Left ventricle myocardium inferior (tissue), 1 donor: ENCODE measurements around the gene RLF. TPM values are rescaled to one million over a fixed set of nuclear protein-coding genes. Genes with fewer than 3 reads are reported as not detected.

Experiments used
- DNase-seq: peaks from one replicate; pipeline ENCODE4 v3.0.0-alpha.2; 2020
- H3K27ac ChIP-seq: fragments of 200-600 bp; replicated peaks from 2 replicates; pipeline ENCODE4 v1.8.0; 2021
- H3K27me3 ChIP-seq: fragments of 200-600 bp; 2 replicates; pipeline ENCODE4 v1.8.0; 2021; ENCODE audit warnings: low read depth
- H3K36me3 ChIP-seq: fragments of 200-600 bp; 2 replicates; pipeline ENCODE4 v1.8.0; 2021
- H3K4me1 ChIP-seq: fragments of 200-600 bp; 2 replicates; pipeline ENCODE4 v1.8.0; 2021
- H3K4me3 ChIP-seq: fragments of 200-600 bp; 2 replicates; pipeline ENCODE4 v1.8.0; 2021; ENCODE audit warnings: mild to moderate bottlenecking, moderate library complexity
- H3K9me3 ChIP-seq: fragments of 200-600 bp; replicated peaks from 2 replicates; pipeline ENCODE4 v1.8.0; 2021
- intact Hi-C: fragments of 100-400 bp; cut with micrococcal nuclease; formaldehyde crosslinking; loops from one replicate; pipeline ENCODE4 v1.11.0; 2022
- long read RNA-seq: library from polyadenylated mRNA; unstranded; transcript quantifications from one replicate; pipeline ENCODE4 v2.0.0, GENCODE V29; 2021
- total RNA-seq: library from RNA; stranded (reverse); fragmentation: NEBNext Ultra II Directional; extraction: Animal tissue kit (Norgen Biotek cat#: 25700); gene quantifications from one replicate; pipeline ENCODE4 v1.2.1, GENCODE V29; 2021
- TF ChIP-seq, protein P1 (sequence below): fragments of 200-600 bp; IDR thresholded peaks from 2 replicates; pipeline ENCODE4 v1.8.0; 2021; ENCODE audit warnings: antibody characterized with exemption, mild to moderate bottlenecking, borderline replicate concordance
- donor health status: DM: no; HTN: yes; CAD: no; lungs with severe emphysema.

Gene RLF, protein sequence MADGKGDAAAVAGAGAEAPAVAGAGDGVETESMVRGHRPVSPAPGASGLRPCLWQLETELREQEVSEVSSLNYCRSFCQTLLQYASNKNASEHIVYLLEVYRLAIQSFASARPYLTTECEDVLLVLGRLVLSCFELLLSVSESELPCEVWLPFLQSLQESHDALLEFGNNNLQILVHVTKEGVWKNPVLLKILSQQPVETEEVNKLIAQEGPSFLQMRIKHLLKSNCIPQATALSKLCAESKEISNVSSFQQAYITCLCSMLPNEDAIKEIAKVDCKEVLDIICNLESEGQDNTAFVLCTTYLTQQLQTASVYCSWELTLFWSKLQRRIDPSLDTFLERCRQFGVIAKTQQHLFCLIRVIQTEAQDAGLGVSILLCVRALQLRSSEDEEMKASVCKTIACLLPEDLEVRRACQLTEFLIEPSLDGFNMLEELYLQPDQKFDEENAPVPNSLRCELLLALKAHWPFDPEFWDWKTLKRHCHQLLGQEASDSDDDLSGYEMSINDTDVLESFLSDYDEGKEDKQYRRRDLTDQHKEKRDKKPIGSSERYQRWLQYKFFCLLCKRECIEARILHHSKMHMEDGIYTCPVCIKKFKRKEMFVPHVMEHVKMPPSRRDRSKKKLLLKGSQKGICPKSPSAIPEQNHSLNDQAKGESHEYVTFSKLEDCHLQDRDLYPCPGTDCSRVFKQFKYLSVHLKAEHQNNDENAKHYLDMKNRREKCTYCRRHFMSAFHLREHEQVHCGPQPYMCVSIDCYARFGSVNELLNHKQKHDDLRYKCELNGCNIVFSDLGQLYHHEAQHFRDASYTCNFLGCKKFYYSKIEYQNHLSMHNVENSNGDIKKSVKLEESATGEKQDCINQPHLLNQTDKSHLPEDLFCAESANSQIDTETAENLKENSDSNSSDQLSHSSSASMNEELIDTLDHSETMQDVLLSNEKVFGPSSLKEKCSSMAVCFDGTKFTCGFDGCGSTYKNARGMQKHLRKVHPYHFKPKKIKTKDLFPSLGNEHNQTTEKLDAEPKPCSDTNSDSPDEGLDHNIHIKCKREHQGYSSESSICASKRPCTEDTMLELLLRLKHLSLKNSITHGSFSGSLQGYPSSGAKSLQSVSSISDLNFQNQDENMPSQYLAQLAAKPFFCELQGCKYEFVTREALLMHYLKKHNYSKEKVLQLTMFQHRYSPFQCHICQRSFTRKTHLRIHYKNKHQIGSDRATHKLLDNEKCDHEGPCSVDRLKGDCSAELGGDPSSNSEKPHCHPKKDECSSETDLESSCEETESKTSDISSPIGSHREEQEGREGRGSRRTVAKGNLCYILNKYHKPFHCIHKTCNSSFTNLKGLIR (N-terminal part only)
- total RNA-seq = 13.2 TPM
- long read RNA-seq, partial matches to known transcripts = 0 of 3 reads
- long read RNA-seq, other reads (novel, unspliced or antisense) = 3 of 3 reads

DNA sequence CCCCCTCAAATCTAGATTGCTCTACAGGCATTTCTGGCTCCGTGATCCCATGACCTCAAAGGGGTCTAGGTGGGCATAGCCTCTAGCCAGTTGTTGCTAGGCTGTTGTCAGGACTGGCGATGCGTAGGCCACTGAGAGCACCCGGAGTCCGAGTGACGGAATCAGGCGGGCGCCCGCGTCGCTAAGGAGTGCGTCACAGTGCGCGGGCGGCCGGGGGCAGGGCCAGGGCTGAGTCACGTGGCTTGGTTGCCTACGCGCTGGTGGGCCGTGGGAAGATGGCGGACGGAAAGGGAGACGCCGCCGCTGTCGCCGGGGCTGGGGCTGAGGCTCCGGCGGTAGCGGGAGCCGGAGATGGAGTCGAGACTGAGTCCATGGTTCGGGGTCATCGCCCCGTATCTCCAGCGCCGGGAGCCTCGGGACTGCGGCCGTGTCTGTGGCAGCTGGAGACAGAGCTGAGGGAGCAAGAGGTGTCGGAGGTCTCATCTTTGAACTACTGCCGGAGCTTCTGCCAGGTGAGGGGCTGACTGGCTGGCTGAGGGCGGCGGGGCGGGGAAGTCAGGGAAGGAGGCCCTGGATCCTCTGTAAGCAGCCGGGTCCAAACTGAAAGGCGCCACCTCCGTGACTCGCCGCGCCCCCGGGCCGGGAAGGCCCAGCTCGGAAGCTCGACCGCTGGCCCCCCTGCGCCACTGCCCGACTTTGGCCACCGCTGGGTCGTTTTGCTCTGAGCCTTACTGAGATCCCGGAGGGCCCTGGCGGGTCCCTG, at the start of gene RLF:
Gene RLF, plus strand, starts transcription at position 263 of the 763 bp plus-strand sequence. Its CDS starts 13 bp downstream, at position 276.
- Histone ChIP-seq H3K4me3 (peak within 1 kb of the TSS; percentile 84), H3K4me1 (peaks cover 54% of the 10 kb centered on the region), H3K27me3 (no peaks in the 10 kb centered on the region), H3K27ac (peak within 1 kb of the TSS; percentile 94), H3K9me3 (no peaks in the 10 kb centered on the region), H3K36me3 (no peaks in the 10 kb centered on the region)
- TF ChIP-seq, protein P1, sequence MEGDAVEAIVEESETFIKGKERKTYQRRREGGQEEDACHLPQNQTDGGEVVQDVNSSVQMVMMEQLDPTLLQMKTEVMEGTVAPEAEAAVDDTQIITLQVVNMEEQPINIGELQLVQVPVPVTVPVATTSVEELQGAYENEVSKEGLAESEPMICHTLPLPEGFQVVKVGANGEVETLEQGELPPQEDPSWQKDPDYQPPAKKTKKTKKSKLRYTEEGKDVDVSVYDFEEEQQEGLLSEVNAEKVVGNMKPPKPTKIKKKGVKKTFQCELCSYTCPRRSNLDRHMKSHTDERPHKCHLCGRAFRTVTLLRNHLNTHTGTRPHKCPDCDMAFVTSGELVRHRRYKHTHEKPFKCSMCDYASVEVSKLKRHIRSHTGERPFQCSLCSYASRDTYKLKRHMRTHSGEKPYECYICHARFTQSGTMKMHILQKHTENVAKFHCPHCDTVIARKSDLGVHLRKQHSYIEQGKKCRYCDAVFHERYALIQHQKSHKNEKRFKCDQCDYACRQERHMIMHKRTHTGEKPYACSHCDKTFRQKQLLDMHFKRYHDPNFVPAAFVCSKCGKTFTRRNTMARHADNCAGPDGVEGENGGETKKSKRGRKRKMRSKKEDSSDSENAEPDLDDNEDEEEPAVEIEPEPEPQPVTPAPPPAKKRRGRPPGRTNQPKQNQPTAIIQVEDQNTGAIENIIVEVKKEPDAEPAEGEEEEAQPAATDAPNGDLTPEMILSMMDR = no peak
- intact Hi-C loops = no loop called here
- peak; percentile 95 for DNase-seq

DNA sequence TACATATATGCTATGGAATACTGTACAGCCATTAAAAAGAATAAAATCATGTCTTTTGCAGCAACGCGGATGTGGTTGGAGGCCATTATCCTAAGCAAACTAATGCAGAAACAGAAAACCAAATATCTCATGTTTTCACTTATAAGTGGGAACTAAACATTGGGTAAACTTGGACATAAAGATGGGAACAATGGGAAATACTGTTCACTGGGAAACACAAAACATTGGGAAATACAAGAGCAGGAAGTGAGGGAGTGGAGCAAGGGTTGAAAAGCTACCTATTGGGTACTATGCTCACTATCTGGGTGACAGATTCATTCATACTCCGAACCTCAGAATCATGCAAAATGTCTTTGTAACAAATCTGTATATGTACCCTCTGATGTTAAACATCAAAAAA, 46.8 kb upstream of the RLF start:
- TF ChIP-seq, protein P1 = no peak
- Histone ChIP-seq H3K27me3 (peaks cover 71% of the 10 kb centered on the region), H3K9me3 (peaks cover 25% of the 10 kb centered on the region), H3K27ac (no peak overlapping the region), H3K4me3 (no peak overlapping the region), H3K4me1 (no peaks in the 10 kb centered on the region), H3K36me3 (no peaks in the 10 kb centered on the region)
- intact Hi-C loops = no loop called here
- DNase-seq = no peak

DNA sequence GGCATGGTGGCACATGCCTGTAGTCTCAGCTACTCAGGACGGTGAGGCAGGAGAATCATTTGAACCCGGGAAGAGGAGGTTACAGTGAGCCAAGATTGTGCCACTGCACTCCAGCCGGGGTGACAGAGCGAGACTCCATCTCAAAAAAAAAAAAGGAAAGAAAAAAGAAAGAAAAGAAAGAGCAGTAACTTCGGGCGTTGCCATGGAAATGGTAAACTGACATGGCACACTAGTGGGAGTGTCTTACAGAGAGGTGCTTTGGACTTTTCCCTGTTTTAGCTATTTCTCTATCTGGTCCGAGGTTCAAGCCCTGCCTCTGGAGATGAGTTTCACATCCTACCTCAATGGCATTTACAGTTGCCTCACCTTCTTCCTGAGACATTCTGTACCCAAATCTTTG, 41.1 kb upstream of the RLF start:
- Histone ChIP-seq H3K4me3 (no peak overlapping the region), H3K36me3 (no peaks in the 10 kb centered on the region), H3K27me3 (peaks cover 56% of the 10 kb centered on the region), H3K4me1 (no peaks in the 10 kb centered on the region), H3K9me3 (no peaks in the 10 kb centered on the region), H3K27ac (no peak overlapping the region)
- intact Hi-C loops = no loop called here
- TF ChIP-seq, protein P1 = no peak
- DNase-seq = no peak

DNA sequence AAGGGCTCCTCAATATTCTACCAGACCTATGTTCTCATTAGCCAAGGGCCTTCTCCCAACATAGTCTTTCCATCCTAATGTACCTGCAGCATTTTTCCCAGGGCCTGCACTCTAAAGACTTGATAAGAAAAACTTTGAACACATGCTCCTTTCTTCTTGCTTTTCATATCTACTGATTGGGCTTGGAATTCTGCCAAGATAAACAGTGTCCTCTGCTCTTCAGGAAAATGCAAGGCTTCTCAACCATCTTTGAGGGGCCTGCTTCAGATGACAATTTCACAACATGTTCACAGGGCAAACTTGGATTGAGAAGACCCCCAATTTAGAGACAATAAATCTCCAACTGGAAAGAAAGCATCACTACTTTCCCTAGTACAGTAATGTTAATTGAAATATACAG, 38.3 kb upstream of the RLF start:
- DNase-seq = no peak
- Histone ChIP-seq H3K4me3 (no peak overlapping the region), H3K27me3 (peaks cover 55% of the 10 kb centered on the region), H3K27ac (no peak overlapping the region), H3K4me1 (no peaks in the 10 kb centered on the region), H3K36me3 (no peaks in the 10 kb centered on the region), H3K9me3 (no peaks in the 10 kb centered on the region)
- TF ChIP-seq, protein P1 = no peak
- intact Hi-C loops = no loop called here
